K562 (cell line): Measurements from ENCODE around the gene RNF43. TPM values are rescaled to one million over a fixed set of nuclear protein-coding genes. Genes with fewer than 3 reads are reported as not detected.

Experiments used
- EZH2 ChIP-seq: IDR thresholded peaks from 2 replicates; pipeline ENCODE4 v1.6.1; 2012; ENCODE audit warnings: low read depth, mild to moderate bottlenecking, inconsistent platforms, low read length, borderline replicate concordance
- FIP1L1 ChIP-seq: fragments of 200-400 bp; formaldehyde crosslinking; IDR thresholded peaks from 2 replicates; pipeline ENCODE4 v1.6.1; 2018; ENCODE audit warnings: mild to moderate bottlenecking, low read depth, low read length; ENCODE audit not compliant: poor library complexity, severe bottlenecking
- MTA2 ChIP-seq: fragments of 450-650 bp; IDR thresholded peaks from 2 replicates; pipeline ENCODE4 v1.6.1; 2016; ENCODE audit warnings: low read depth
- MTF1 ChIP-seq: fragments of 250-450 bp; sonication (Bioruptor Pico); IDR thresholded peaks from 2 replicates; pipeline ENCODE4 v1.9.0; 2021; ENCODE audit warnings: moderate library complexity, mild to moderate bottlenecking, inconsistent platforms, borderline replicate concordance
- NCOA6 ChIP-seq: fragments of 450-650 bp; IDR thresholded peaks from 2 replicates; pipeline ENCODE4 v1.6.1; 2017; ENCODE audit warnings: mild to moderate bottlenecking
- POLR3G ChIP-seq: IDR thresholded peaks from 2 replicates; pipeline ENCODE4 v1.6.1; 2011; ENCODE audit not compliant: insufficient read length, insufficient replicate concordance; ENCODE audit errors: extremely low read depth
- RHOXF2B ChIP-seq: fragments of 250-450 bp; sonication (Bioruptor Pico); conservative IDR thresholded peaks from 2 replicates; pipeline ENCODE4 v1.5.1; 2021
- ZNF224 ChIP-seq: sonication (generic); formaldehyde crosslinking; IDR thresholded peaks from 2 replicates; pipeline ENCODE4 v1.8.0; 2022; ENCODE audit warnings: mild to moderate bottlenecking, missing genetic modification reagents
- polyA plus RNA-seq, 8 experiments: library from polyadenylated mRNA; depleted of rRNA in 4 of 8; stranded (reverse) in 5 of 8; unstranded in 3 of 8; fragments of >200 nt; fragmentation: Nextera tagmentation in 2 of 8; fragmentation: Illumina TruSeq in 1 of 8; extraction: Ambion mirVana in 2 of 8; extraction: Trizol in 1 of 8; gene quantifications; 2 replicates each; pipeline versions ENCODE4 v1.2.1 to v1.2.3, GENCODE V29; 2011 to 2014; ENCODE audit warnings: inconsistent platforms in 1 of 8, missing spikeins in 1 of 8
- total RNA-seq, 7 experiments: library from RNA; depleted of rRNA in 6 of 7; stranded (reverse); fragments of >200 nt in 6 of 7; fragmentation: Illumina TruSeq in 2 of 7; extraction: Trizol in 2 of 7; gene quantifications; 2 replicates each; pipeline versions ENCODE4 v1.2.1 to v1.2.3, GENCODE V29; 2011 to 2021; ENCODE audit warnings: low replicate concordance in 1 of 7
- TF ChIP-seq, protein P1 (sequence below): fragments of 450-650 bp; IDR thresholded peaks from 2 replicates; pipeline ENCODE4 v1.6.1; 2016; ENCODE audit warnings: mild to moderate bottlenecking, moderate library complexity
- TF ChIP-seq, protein P2 (sequence below): fragments of 250-450 bp; sonication (Bioruptor Pico); IDR thresholded peaks from 2 replicates; pipeline ENCODE4 v1.8.0; 2022; ENCODE audit warnings: moderate library complexity, mild to moderate bottlenecking, inconsistent platforms
- TF ChIP-seq, protein P3 (sequence below): sonication (generic); formaldehyde crosslinking; IDR thresholded peaks from 2 replicates; pipeline ENCODE4 v1.9.0; 2022; ENCODE audit warnings: mild to moderate bottlenecking, missing genetic modification reagents
- TF ChIP-seq, protein P4 (sequence below): fragments of 250-450 bp; sonication (Bioruptor Pico); IDR thresholded peaks from 2 replicates; pipeline ENCODE4 v1.4.0; 2020

RNF43 gene
- total and polyA plus RNA-seq, 9 of the 15 experiments (the other 6 are each of a cell fraction or from before 2014, with no cell fraction given), result 0.29 to 2.7 (median 1.4) TPM

DNA sequence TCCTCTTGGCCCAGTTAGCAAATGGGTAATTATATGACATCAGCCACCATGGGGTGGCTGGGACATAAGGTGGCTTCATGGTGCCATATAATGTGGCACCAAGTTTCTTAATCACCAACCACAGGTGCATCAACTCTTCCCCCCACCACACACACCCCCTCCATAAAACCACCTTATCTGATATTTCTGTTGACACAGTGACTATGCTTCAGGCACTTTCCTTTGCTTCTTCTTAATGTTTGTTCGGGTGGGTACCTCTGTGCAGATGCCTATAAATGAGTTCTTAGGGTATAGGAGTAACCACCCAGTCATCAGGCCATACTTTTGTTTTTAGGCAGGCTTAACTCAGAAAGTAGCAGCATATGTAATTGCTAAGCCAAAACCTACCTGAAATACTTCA, 29.5 kb downstream of the RNF43 start (continued):
- TF ChIP-seq, protein P1, sequence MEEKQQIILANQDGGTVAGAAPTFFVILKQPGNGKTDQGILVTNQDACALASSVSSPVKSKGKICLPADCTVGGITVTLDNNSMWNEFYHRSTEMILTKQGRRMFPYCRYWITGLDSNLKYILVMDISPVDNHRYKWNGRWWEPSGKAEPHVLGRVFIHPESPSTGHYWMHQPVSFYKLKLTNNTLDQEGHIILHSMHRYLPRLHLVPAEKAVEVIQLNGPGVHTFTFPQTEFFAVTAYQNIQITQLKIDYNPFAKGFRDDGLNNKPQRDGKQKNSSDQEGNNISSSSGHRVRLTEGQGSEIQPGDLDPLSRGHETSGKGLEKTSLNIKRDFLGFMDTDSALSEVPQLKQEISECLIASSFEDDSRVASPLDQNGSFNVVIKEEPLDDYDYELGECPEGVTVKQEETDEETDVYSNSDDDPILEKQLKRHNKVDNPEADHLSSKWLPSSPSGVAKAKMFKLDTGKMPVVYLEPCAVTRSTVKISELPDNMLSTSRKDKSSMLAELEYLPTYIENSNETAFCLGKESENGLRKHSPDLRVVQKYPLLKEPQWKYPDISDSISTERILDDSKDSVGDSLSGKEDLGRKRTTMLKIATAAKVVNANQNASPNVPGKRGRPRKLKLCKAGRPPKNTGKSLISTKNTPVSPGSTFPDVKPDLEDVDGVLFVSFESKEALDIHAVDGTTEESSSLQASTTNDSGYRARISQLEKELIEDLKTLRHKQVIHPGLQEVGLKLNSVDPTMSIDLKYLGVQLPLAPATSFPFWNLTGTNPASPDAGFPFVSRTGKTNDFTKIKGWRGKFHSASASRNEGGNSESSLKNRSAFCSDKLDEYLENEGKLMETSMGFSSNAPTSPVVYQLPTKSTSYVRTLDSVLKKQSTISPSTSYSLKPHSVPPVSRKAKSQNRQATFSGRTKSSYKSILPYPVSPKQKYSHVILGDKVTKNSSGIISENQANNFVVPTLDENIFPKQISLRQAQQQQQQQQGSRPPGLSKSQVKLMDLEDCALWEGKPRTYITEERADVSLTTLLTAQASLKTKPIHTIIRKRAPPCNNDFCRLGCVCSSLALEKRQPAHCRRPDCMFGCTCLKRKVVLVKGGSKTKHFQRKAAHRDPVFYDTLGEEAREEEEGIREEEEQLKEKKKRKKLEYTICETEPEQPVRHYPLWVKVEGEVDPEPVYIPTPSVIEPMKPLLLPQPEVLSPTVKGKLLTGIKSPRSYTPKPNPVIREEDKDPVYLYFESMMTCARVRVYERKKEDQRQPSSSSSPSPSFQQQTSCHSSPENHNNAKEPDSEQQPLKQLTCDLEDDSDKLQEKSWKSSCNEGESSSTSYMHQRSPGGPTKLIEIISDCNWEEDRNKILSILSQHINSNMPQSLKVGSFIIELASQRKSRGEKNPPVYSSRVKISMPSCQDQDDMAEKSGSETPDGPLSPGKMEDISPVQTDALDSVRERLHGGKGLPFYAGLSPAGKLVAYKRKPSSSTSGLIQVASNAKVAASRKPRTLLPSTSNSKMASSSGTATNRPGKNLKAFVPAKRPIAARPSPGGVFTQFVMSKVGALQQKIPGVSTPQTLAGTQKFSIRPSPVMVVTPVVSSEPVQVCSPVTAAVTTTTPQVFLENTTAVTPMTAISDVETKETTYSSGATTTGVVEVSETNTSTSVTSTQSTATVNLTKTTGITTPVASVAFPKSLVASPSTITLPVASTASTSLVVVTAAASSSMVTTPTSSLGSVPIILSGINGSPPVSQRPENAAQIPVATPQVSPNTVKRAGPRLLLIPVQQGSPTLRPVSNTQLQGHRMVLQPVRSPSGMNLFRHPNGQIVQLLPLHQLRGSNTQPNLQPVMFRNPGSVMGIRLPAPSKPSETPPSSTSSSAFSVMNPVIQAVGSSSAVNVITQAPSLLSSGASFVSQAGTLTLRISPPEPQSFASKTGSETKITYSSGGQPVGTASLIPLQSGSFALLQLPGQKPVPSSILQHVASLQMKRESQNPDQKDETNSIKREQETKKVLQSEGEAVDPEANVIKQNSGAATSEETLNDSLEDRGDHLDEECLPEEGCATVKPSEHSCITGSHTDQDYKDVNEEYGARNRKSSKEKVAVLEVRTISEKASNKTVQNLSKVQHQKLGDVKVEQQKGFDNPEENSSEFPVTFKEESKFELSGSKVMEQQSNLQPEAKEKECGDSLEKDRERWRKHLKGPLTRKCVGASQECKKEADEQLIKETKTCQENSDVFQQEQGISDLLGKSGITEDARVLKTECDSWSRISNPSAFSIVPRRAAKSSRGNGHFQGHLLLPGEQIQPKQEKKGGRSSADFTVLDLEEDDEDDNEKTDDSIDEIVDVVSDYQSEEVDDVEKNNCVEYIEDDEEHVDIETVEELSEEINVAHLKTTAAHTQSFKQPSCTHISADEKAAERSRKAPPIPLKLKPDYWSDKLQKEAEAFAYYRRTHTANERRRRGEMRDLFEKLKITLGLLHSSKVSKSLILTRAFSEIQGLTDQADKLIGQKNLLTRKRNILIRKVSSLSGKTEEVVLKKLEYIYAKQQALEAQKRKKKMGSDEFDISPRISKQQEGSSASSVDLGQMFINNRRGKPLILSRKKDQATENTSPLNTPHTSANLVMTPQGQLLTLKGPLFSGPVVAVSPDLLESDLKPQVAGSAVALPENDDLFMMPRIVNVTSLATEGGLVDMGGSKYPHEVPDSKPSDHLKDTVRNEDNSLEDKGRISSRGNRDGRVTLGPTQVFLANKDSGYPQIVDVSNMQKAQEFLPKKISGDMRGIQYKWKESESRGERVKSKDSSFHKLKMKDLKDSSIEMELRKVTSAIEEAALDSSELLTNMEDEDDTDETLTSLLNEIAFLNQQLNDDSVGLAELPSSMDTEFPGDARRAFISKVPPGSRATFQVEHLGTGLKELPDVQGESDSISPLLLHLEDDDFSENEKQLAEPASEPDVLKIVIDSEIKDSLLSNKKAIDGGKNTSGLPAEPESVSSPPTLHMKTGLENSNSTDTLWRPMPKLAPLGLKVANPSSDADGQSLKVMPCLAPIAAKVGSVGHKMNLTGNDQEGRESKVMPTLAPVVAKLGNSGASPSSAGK, result no peak
- TF ChIP-seq NCOA6 (no peak), EZH2 (no peak), ZNF224 (no peak), FIP1L1 (no peak), RHOXF2B (no peak), MTA2 (peak; percentile 59), POLR3G (no peak), MTF1 (CRISPR knock-in tag) (no peak)
- TF ChIP-seq, protein P2, sequence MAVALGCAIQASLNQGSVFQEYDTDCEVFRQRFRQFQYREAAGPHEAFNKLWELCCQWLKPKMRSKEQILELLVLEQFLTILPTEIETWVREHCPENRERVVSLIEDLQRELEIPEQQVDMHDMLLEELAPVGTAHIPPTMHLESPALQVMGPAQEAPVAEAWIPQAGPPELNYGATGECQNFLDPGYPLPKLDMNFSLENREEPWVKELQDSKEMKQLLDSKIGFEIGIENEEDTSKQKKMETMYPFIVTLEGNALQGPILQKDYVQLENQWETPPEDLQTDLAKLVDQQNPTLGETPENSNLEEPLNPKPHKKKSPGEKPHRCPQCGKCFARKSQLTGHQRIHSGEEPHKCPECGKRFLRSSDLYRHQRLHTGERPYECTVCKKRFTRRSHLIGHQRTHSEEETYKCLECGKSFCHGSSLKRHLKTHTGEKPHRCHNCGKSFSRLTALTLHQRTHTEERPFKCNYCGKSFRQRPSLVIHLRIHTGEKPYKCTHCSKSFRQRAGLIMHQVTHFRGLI, result no peak
- TF ChIP-seq, protein P3, sequence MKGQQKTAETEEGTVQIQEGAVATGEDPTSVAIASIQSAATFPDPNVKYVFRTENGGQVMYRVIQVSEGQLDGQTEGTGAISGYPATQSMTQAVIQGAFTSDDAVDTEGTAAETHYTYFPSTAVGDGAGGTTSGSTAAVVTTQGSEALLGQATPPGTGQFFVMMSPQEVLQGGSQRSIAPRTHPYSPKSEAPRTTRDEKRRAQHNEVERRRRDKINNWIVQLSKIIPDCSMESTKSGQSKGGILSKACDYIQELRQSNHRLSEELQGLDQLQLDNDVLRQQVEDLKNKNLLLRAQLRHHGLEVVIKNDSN (CRISPR knock-in tag), result no peak
- TF ChIP-seq, protein P4, sequence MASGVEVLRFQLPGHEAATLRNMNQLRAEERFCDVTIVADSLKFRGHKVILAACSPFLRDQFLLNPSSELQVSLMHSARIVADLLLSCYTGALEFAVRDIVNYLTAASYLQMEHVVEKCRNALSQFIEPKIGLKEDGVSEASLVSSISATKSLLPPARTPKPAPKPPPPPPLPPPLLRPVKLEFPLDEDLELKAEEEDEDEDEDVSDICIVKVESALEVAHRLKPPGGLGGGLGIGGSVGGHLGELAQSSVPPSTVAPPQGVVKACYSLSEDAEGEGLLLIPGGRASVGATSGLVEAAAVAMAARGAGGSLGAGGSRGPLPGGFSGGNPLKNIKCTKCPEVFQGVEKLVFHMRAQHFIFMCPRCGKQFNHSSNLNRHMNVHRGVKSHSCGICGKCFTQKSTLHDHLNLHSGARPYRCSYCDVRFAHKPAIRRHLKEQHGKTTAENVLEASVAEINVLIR (CRISPR knock-in tag), result no peak
